HepG2 (cell line): ENCODE data around the gene SUCLA2. TPM values are rescaled to one million over a fixed set of nuclear protein-coding genes. Genes with fewer than 3 reads are reported as not detected.

Source experiments
- ATAC-seq: fragments of 200-7000 bp; cut with Tn5 transposase; 3 replicates; pipeline ENCODE4 v1.9.1; 2020; ENCODE audit warnings: mild to moderate bottlenecking, moderate library complexity
- BruUV-seq: library from RNA; stranded (reverse); fragments of 400-500 nt; replicated peaks from 2 replicates; lab custom pipeline; 2021; lab: Mats Ljungman, UMichigan
- CTCF ChIA-PET: fragments of 300-600 bp; formaldehyde crosslinking; extraction: SDS; loops from one replicate; lab custom pipeline; 2021; ENCODE audit warnings: low total read pairs, inconsistent platforms, low intra/inter-chr PET ratio; lab: Yijun Ruan, JAX
- POLR2A ChIA-PET: fragments of 350-600 bp; sonication (Branson Sonifier 250); formaldehyde crosslinking; loops from one replicate; lab custom pipeline; 2020; ENCODE audit warnings: antibody characterized with exemption, inconsistent platforms; lab: Yijun Ruan, JAX
- DNase-seq: peaks from one replicate; pipeline ENCODE4 v3.0.0-alpha.2; 2015; ENCODE audit warnings: low spot score
- FAIRE-seq: peaks from 3 replicates; lab custom pipeline; 2011; peaks lifted over from hg19 to GRCh38; lab: Jason Lieb, UNC
- H2AFZ ChIP-seq: one replicate; pipeline ENCODE4 v1.6.1; 2011; ENCODE audit warnings: low read length, inconsistent platforms
- H3K27ac ChIP-seq: fragments of 300-600 bp; 3 replicates; pipeline ENCODE4 v1.8.0; 2011; ENCODE audit warnings: mixed run types, mild to moderate bottlenecking, mixed read lengths, low read length, inconsistent platforms; ENCODE audit not compliant: insufficient read depth; ENCODE audit errors: extremely low read length
- H3K27me3 ChIP-seq, 2 experiments: fragments of 200-600 bp in 1 of 2; 2 replicates in 1 of 2; 3 replicates in 1 of 2; pipeline versions ENCODE4 v1.6.0 to v1.8.0; 2011; ENCODE audit warnings: low read length in 2 of 2, mild to moderate bottlenecking in 2 of 2, moderate library complexity in 2 of 2, inconsistent platforms in 1 of 2; ENCODE audit not compliant: insufficient read depth in 2 of 2, control insufficient read depth in 1 of 2
- H3K36me3 ChIP-seq, 2 experiments: fragments of 200-600 bp in 1 of 2; replicated peaks in 1 of 2; 2 replicates in 1 of 2; 3 replicates in 1 of 2; pipeline versions ENCODE4 v1.5.1 to v1.8.0; 2011; ENCODE audit warnings: low read length in 2 of 2, inconsistent platforms in 1 of 2; ENCODE audit not compliant: insufficient read depth in 2 of 2, control insufficient read depth in 1 of 2
- H3K4me1 ChIP-seq: 2 replicates; pipeline ENCODE4 v1.5.1; 2012; ENCODE audit warnings: low read length, inconsistent platforms; ENCODE audit not compliant: insufficient read depth
- H3K4me2 ChIP-seq: 2 replicates; pipeline ENCODE4 v1.6.0; 2011; ENCODE audit warnings: low read depth, low read length, inconsistent platforms
- H3K4me3 ChIP-seq, 3 experiments: fragments of 200-600 bp in 1 of 3; sonication (generic), shearing (Covaris generic) in 1 of 3; replicated peaks in 1 of 3; 2 replicates each; pipeline ENCODE4 v1.5.1; 2011 to 2016; ENCODE audit warnings: low read length in 3 of 3, inconsistent platforms in 2 of 3, low read depth in 2 of 3, mild to moderate bottlenecking in 2 of 3, control low read depth in 1 of 3, mixed read lengths in 1 of 3; ENCODE audit not compliant: insufficient read depth in 1 of 3
- H3K79me2 ChIP-seq: one replicate; pipeline ENCODE4 v1.6.1; 2011; ENCODE audit warnings: low read length, inconsistent platforms; ENCODE audit not compliant: insufficient read depth
- H3K9ac ChIP-seq: 2 replicates; pipeline ENCODE4 v1.6.0; 2011; ENCODE audit warnings: mild to moderate bottlenecking, low read depth, low read length, inconsistent platforms; ENCODE audit not compliant: insufficient read depth
- H3K9me3 ChIP-seq: 2 replicates; pipeline ENCODE4 v1.5.1; 2012; ENCODE audit warnings: mild to moderate bottlenecking, low read length
- H4K20me1 ChIP-seq: 2 replicates; pipeline ENCODE4 v1.6.0; 2011; ENCODE audit warnings: inconsistent platforms, mild to moderate bottlenecking, low read length, moderate library complexity; ENCODE audit not compliant: insufficient read depth
- BCL6 ChIP-seq: IDR thresholded peaks from 2 replicates; pipeline ENCODE4 v1.6.1; 2016; ENCODE audit warnings: missing genetic modification reagents, missing compliant biosample characterization
- WGBS: methylation state at CpG from one replicate; pipeline ENCODE4 v1.1.6; 2017; ENCODE audit warnings: low lambda C conversion rate; 5-methylcytosine and 5-hydroxymethylcytosine counted together
- in situ Hi-C: cut with HindIII; loops from 2 replicates; pipeline ENCODE4 v1.10.0; 2017; ENCODE audit warnings: low pct_unique_long_range_greater_than_20kb; ENCODE audit not compliant: extremely low pct_ligation_motif_present
- intact Hi-C: fragments of 100-400 bp; cut with micrococcal nuclease; formaldehyde crosslinking; loops from one replicate; pipeline ENCODE4 v1.10.0; 2022; ENCODE audit not compliant: unreplicated experiment
- polyA plus RNA-seq, 8 experiments: library from polyadenylated mRNA; depleted of rRNA in 3 of 8; stranded (reverse) in 7 of 8; unstranded in 1 of 8; fragments of >200 nt; fragmentation: Illumina TruSeq in 4 of 8; extraction: Trizol in 4 of 8; gene quantifications; 2 replicates each; pipeline versions ENCODE4 v1.2.1 to v1.2.3, GENCODE V29; 2011 to 2016; ENCODE audit warnings: low read depth in 4 of 8, missing spikeins in 1 of 8, mixed read lengths in 1 of 8; ENCODE audit not compliant: insufficient read depth in 1 of 8
- total RNA-seq, 5 experiments: library from RNA; depleted of rRNA; stranded (reverse); fragments of >200 nt; fragmentation: Illumina TruSeq; extraction: Trizol; gene quantifications; 2 replicates each; pipeline ENCODE4 v1.2.3, GENCODE V29; 2016; ENCODE audit warnings: low read depth in 1 of 5
- TF ChIP-seq, protein P1 (sequence below): IDR thresholded peaks from 2 replicates; pipeline ENCODE4 v1.6.1; 2018; ENCODE audit warnings: missing genetic modification reagents, mild to moderate bottlenecking, missing compliant biosample characterization

SUCLA2 gene
- total and polyA plus RNA-seq, 2 of the 13 experiments (the other 11 are each of a cell fraction or from before 2014, with no cell fraction given) = 28.4 to 77.1 TPM

DNA sequence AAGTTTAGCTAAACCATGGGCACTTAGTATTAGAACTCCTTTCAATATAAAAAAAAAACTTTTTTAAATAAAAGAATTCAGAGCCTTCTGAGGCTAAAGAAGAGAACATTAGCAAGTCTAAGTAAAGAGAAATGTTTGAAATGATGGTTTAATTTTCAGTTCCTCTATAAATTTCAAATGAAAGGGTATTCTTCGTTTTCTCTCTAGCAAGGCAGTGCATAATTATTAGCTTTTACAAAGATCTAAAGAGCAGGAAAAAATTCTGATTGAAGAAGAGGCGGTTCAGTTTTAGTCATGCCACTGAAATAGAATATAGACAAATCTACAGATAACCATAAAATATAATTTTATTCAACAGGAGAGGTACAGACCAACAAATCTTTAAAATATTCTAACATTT, 18.0 kb downstream of the SUCLA2 start:
- Histone ChIP-seq H3K27me3 (no peaks in the 10 kb centered on the region), H3K27ac (no peak overlapping the region), H3K36me3 (peaks cover 0 to 27% of the 10 kb centered on the region in 2 experiments; a peak in 3 of 5 replicates), H3K4me2 (no peak overlapping the region), H4K20me1 (no peaks in the 10 kb centered on the region), H2AFZ (no peak overlapping the region), H3K79me2 (no peaks in the 10 kb centered on the region), H3K9ac (no peak overlapping the region), H3K4me1 (no peaks in the 10 kb centered on the region), H3K9me3 (no peaks in the 10 kb centered on the region), H3K4me3 (no peak overlapping the region)
- DNase-seq (no peak), FAIRE-seq (no peak), ATAC-seq (no peak)
- WGBS = 97% methylated on average over 2 of the region's 2 CpGs
- no TSS peak for BruUV-seq
- TF ChIP-seq BCL6 (CRISPR knock-in tag) = no peak
- intact Hi-C loops (no loop called here), in situ Hi-C loops (no loop called here)
- POLR2A ChIA-PET = interaction anchor here (0.7 kb wide), 1 partner anchor 18 kb away, joined by 3 read pairs; the partner anchor contains the start of gene SUCLA2
- CTCF ChIA-PET = no interaction called here

DNA sequence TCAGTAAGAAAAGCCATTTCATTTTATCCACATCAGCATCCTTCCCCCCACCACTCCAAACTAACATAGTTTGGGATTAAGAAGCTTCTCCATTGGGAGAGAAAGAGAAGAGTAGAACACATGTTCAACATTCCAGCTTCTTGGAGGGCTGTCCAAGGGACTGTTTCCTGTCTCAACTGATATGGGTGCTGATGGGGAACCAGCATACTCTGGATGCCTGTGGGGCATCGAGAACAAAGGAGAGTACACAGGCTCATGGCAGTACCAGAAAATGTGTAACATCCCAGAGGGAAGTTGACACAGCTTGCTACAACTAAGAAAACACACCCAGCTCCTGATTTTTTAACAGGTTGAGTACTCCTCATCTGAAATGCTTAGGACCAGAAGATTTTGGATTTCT, 24.7 kb downstream of the SUCLA2 start:
- no peaks in the 10 kb centered on the region for H3K27me3 ChIP-seq
- H3K4me1 ChIP-seq = no peaks in the 10 kb centered on the region
- no peak overlapping the region for H2AFZ ChIP-seq
- no peak overlapping the region for H3K9ac ChIP-seq
- no peak overlapping the region for H3K27ac ChIP-seq
- POLR2A ChIA-PET = no interaction called here
- H3K4me3 ChIP-seq = no peak overlapping the region
- 100% methylated on average over 1 of the region's 1 CpG for WGBS
- intact Hi-C loops = no loop called here
- in situ Hi-C loops = no loop called here
- H3K36me3 ChIP-seq = peaks cover 0 to 31% of the 10 kb centered on the region in 2 experiments; a peak in 3 of 5 replicates
- no peak for DNase-seq
- CTCF ChIA-PET = no interaction called here
- no peak for ATAC-seq
- FAIRE-seq = no peak
- H3K4me2 ChIP-seq = no peak overlapping the region
- BruUV-seq = no TSS peak
- TF ChIP-seq, protein P1, sequence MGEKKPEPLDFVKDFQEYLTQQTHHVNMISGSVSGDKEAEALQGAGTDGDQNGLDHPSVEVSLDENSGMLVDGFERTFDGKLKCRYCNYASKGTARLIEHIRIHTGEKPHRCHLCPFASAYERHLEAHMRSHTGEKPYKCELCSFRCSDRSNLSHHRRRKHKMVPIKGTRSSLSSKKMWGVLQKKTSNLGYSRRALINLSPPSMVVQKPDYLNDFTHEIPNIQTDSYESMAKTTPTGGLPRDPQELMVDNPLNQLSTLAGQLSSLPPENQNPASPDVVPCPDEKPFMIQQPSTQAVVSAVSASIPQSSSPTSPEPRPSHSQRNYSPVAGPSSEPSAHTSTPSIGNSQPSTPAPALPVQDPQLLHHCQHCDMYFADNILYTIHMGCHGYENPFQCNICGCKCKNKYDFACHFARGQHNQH (CRISPR knock-in tag) = no peak
- H3K79me2 ChIP-seq = peaks cover 5% of the 10 kb centered on the region
- H4K20me1 ChIP-seq = no peaks in the 10 kb centered on the region
- no peaks in the 10 kb centered on the region for H3K9me3 ChIP-seq
